HG02798 (cell line): ENCODE measurements around the gene CCDC181.

ENCODE experiments used
- ATAC-seq: cut with Tn5 transposase; IDR thresholded peaks from one replicate; pipeline ENCODE4 v1.9.1; 2021; ENCODE audit warnings: mild to moderate bottlenecking; ENCODE audit not compliant: unreplicated experiment, poor library complexity

CCDC181 gene

GRCh38 chr1:169427081-169427641, at the start of gene CCDC181:
Gene CCDC181 (minus strand): TSS chr1:169427474. CDS start chr1:169424927, 2,547 bp downstream.
- peak; percentile 98 for ATAC-seq

GRCh38 chr1:169475806-169476387, 48.6 kb upstream of the CCDC181 start:
- ATAC-seq, result no peak

GRCh38 chr1:169474302-169474995, 47.2 kb upstream of the CCDC181 start:
- ATAC-seq, result no peak

GRCh38 chr1:169473347-169473746, 46.1 kb upstream of the CCDC181 start:
- no peak for ATAC-seq

- ATAC-seq, result no peak
These were observed 45.5 kb upstream of the CCDC181 start for GRCh38 chr1:169472738-169473137.

- no peak for ATAC-seq
These were observed 41.7 kb upstream of the CCDC181 start for GRCh38 chr1:169468982-169469381.

- no peak for ATAC-seq
These were observed 39.3 kb upstream of the CCDC181 start for GRCh38 chr1:169466259-169467230.

GRCh38 chr1:169465281-169465680, 38.0 kb upstream of the CCDC181 start:
- no peak for ATAC-seq

- no peak for ATAC-seq
These were observed 35.1 kb upstream of the CCDC181 start for GRCh38 chr1:169462385-169462784.

GRCh38 chr1:169461390-169462000, 34.2 kb upstream of the CCDC181 start:
- no peak for ATAC-seq

GRCh38 chr1:169460191-169460833, 33.0 kb upstream of the CCDC181 start:
- no peak for ATAC-seq

GRCh38 chr1:169457443-169457842, 30.2 kb upstream of the CCDC181 start:
- ATAC-seq, result no peak

- no peak for ATAC-seq
These were observed 28.8 kb upstream of the CCDC181 start for GRCh38 chr1:169456029-169456428.

GRCh38 chr1:169452921-169453320, 25.6 kb upstream of the CCDC181 start:
- ATAC-seq, result no peak

GRCh38 chr1:169451218-169451824, 24.0 kb upstream of the CCDC181 start:
- no peak for ATAC-seq

GRCh38 chr1:169443923-169444322, 16.6 kb upstream of the CCDC181 start:
- no peak for ATAC-seq

GRCh38 chr1:169426174-169426705, 1.0 kb downstream of the CCDC181 start:
- no peak for ATAC-seq

GRCh38 chr1:169421309-169421708, 6.0 kb downstream of the CCDC181 start:
- no peak for ATAC-seq

- ATAC-seq, result no peak
These were observed 12.3 kb downstream of the CCDC181 start for GRCh38 chr1:169414952-169415351.
